NT2/D1 (cell line): ENCODE data around the gene LDLRAD3.

Experiments
- SUZ12 ChIP-seq: IDR thresholded peaks from 2 replicates; pipeline ENCODE4 v1.6.1; 2011; ENCODE audit not compliant: insufficient read length, insufficient read depth; ENCODE audit errors: extremely low read depth
- YY1 ChIP-seq: IDR thresholded peaks from 2 replicates; pipeline ENCODE4 v1.6.1; 2011; ENCODE audit not compliant: insufficient read length, insufficient read depth
- ZNF274 ChIP-seq: IDR thresholded peaks from 2 replicates; pipeline ENCODE4 v1.6.1; 2011; ENCODE audit warnings: mild to moderate bottlenecking, low read depth, low read length

- TF ChIP-seq ZNF274 (no peak), SUZ12 (no peak), YY1 (no peak)
These were observed 90.1 kb downstream of the LDLRAD3 start for GRCh38 chr11:36033936-36034335.
